Measurements from ENCODE around the gene AIG1. TPM values are rescaled to one million over a fixed set of nuclear protein-coding genes. Genes with fewer than 3 reads are reported as not detected.
"Not testable (repeated sequence)": the region's sequence is repeated elsewhere in the genome, so short reads cannot be mapped to it uniquely, and the experiment has no call there.

AIG1 gene
- total RNA-seq, 1 donor from 2014 or later = 37.1 TPM

DNA sequence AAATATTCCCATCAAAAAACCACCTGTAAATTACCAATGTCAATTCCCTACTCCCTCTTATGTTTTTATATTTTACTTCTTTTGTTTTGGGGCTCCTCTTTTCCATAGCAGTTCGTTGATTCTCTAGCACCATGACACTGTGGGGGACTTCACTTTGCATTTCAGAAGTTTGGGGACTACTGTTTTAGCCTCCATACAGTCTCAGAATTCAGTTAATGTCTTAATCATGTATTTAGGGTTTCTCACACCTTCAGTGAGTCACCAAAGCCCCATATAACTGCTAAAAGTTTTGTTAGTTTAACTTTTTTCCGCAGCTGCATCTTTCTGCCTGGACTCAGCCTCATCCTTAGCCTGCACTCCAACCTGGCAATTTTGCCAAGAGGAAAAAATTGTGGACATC lies 20.7 kb upstream of the AIG1 start:
- Histone ChIP-seq H3F3A (ENCODE audit: low read depth) (no peaks in the 10 kb centered on the region), H2AFZ (replicated peaks) (no peak overlapping the region), H3K4me3 (no peak overlapping the region), H3K9ac (no peak overlapping the region), H3K27ac (no peak overlapping the region), H3K4me2 (no peak overlapping the region), H3K79me2 (ENCODE audit: low read depth) (no peaks in the 10 kb centered on the region), H3K36me3 (no peaks in the 10 kb centered on the region), H4K20me1 (ENCODE audit: low read depth) (no peaks in the 10 kb centered on the region), H3K27me3 (no peaks in the 10 kb centered on the region), H3K4me1 (peaks cover 6% of the 10 kb centered on the region), H3K9me3 (ENCODE audit: low read depth) (no peaks in the 10 kb centered on the region)
- no peaks in the 10 kb centered on the region for H3K36me3 Mint-ChIP-seq
- no peaks in the 10 kb centered on the region for H3K27me3 Mint-ChIP-seq (ENCODE audit: insufficient read depth, low read depth)
- DNase-seq (ENCODE audit: low spot score) = no peak
- TF ChIP-seq, protein P1, sequence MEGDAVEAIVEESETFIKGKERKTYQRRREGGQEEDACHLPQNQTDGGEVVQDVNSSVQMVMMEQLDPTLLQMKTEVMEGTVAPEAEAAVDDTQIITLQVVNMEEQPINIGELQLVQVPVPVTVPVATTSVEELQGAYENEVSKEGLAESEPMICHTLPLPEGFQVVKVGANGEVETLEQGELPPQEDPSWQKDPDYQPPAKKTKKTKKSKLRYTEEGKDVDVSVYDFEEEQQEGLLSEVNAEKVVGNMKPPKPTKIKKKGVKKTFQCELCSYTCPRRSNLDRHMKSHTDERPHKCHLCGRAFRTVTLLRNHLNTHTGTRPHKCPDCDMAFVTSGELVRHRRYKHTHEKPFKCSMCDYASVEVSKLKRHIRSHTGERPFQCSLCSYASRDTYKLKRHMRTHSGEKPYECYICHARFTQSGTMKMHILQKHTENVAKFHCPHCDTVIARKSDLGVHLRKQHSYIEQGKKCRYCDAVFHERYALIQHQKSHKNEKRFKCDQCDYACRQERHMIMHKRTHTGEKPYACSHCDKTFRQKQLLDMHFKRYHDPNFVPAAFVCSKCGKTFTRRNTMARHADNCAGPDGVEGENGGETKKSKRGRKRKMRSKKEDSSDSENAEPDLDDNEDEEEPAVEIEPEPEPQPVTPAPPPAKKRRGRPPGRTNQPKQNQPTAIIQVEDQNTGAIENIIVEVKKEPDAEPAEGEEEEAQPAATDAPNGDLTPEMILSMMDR (IDR thresholded peaks at IDR 0.05) = no peak
- TF ChIP-seq EZH2 (IDR thresholded peaks at IDR 0.05) = no peak
- no peak for TF ChIP-seq EZH2phosphoT487 (IDR thresholded peaks at IDR 0.05)
- peaks cover 5% of the 10 kb centered on the region for H3K4me1 Mint-ChIP-seq
- H3K27ac Mint-ChIP-seq = no peak overlapping the region
- H3K9me3 Mint-ChIP-seq = no peaks in the 10 kb centered on the region
- H3K4me3 Mint-ChIP-seq = no peak overlapping the region

DNA sequence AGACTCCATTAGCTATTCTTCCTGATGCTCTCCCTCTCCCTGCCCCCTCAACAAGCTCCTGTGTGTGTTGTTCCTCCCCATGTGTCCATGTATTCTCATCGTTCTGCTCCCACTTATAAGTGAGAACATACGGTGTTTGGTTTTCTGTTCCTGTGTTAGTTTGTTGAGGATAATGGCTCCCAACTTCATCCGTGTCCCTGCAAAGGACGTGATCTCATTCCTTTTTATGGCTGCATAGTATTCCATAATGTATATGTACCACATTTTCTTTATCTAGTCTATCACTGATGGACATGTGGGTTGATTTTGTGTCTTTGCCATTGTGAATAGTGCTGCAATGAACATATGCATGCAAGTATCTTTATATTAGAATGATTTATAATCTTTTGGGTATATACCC lies 16.3 kb upstream of the AIG1 start:
- not testable (repeated sequence) for H3K9me3 Mint-ChIP-seq; H3K4me3 ChIP-seq; H3K4me1 ChIP-seq; H3K27ac Mint-ChIP-seq; H3K4me3 Mint-ChIP-seq; H4K20me1 ChIP-seq (ENCODE audit: low read depth); H3K4me1 Mint-ChIP-seq; H3K9ac ChIP-seq; H3K27me3 Mint-ChIP-seq (ENCODE audit: insufficient read depth, low read depth); H3K79me2 ChIP-seq (ENCODE audit: low read depth); H3F3A ChIP-seq (ENCODE audit: low read depth); DNase-seq (ENCODE audit: low spot score); H3K36me3 Mint-ChIP-seq; H3K27me3 ChIP-seq; H3K9me3 ChIP-seq (ENCODE audit: low read depth); H3K36me3 ChIP-seq; H3K27ac ChIP-seq; H3K4me2 ChIP-seq; H2AFZ ChIP-seq (replicated peaks)

DNA sequence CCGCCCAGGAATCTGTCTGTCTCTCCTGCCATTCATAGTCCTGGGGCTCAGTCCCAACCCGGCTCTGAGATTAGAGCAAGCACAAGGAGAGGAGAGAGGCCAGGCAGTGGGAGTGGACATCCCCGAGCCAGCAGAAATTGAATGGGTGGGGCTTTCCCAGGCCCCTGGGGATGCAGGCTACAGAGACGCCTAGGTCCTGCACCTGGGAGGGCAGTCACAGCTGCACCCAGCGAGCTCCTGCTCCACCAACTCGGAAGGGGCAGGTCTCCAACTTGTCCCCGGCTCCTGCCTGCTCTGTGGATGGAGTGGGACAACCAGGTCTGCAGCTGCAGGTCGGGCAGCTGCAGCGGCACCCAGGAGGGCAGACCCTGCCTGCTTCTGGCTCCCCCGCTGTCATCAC lies 11.1 kb upstream of the AIG1 start:
- H3K9me3 Mint-ChIP-seq = peaks cover 2% of the 10 kb centered on the region
- H3K4me3 ChIP-seq = no peak overlapping the region
- H3K4me1 Mint-ChIP-seq = no peaks in the 10 kb centered on the region

DNA sequence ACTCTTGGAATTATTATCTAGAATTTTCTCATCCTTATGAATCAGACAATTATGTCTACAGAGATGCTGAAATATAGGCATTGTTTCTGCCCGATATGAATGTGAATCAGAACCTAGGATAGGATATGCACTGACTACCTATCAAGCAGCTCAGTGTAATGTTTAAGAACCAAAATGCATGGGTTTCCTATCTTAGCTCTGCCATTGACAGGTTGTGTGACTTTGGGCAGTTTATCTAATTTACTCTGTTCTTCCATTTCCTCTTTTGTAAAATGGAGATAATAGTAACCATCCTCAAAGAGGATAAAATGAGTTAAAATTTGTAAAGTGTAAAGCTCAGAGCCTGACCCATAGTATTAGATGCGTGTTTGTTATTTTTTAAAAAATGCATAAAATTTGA lies 10.2 kb upstream of the AIG1 start:
- Histone ChIP-seq H3K9ac (no peak overlapping the region), H3K4me1 (no peaks in the 10 kb centered on the region), H3K9me3 (ENCODE audit: low read depth) (no peaks in the 10 kb centered on the region), H3K36me3 (no peaks in the 10 kb centered on the region), H3F3A (ENCODE audit: low read depth) (no peaks in the 10 kb centered on the region), H4K20me1 (ENCODE audit: low read depth) (no peaks in the 10 kb centered on the region), H3K4me3 (no peak overlapping the region), H3K27me3 (no peaks in the 10 kb centered on the region), H2AFZ (replicated peaks) (no peak overlapping the region), H3K4me2 (no peak overlapping the region), H3K79me2 (ENCODE audit: low read depth) (no peaks in the 10 kb centered on the region), H3K27ac (no peak overlapping the region)
- Mint-ChIP-seq H3K4me1 (no peaks in the 10 kb centered on the region), H3K4me3 (no peak overlapping the region), H3K27ac (no peak overlapping the region), H3K27me3 (ENCODE audit: insufficient read depth, low read depth) (no peaks in the 10 kb centered on the region), H3K9me3 (peaks cover 2% of the 10 kb centered on the region), H3K36me3 (no peaks in the 10 kb centered on the region)
- TF ChIP-seq, protein P1 (IDR thresholded peaks at IDR 0.05) = no peak
- TF ChIP-seq EZH2 (IDR thresholded peaks at IDR 0.05) = no peak
- TF ChIP-seq EZH2phosphoT487 (IDR thresholded peaks at IDR 0.05) = no peak
- DNase-seq (ENCODE audit: low spot score) = no peak

More for the DNA sequence above, 11.1 kb upstream of the AIG1 start:
- Mint-ChIP-seq H3K27me3 (ENCODE audit: insufficient read depth, low read depth) (no peaks in the 10 kb centered on the region), H3K27ac (no peak overlapping the region), H3K36me3 (no peaks in the 10 kb centered on the region), H3K4me3 (no peak overlapping the region)
- H2AFZ ChIP-seq (replicated peaks) = no peak overlapping the region
- H3K27me3 ChIP-seq = no peaks in the 10 kb centered on the region
- H3K36me3 ChIP-seq = no peaks in the 10 kb centered on the region
- H3K27ac ChIP-seq = no peak overlapping the region
- DNase-seq (ENCODE audit: low spot score) = no peak
- H3K4me1 ChIP-seq = no peaks in the 10 kb centered on the region
- H3F3A ChIP-seq (ENCODE audit: low read depth) = no peaks in the 10 kb centered on the region
- no peaks in the 10 kb centered on the region for H4K20me1 ChIP-seq (ENCODE audit: low read depth)
- H3K79me2 ChIP-seq (ENCODE audit: low read depth) = no peaks in the 10 kb centered on the region
- no peak overlapping the region for H3K4me2 ChIP-seq
- no peak overlapping the region for H3K9ac ChIP-seq
- H3K9me3 ChIP-seq (ENCODE audit: low read depth) = no peaks in the 10 kb centered on the region
- TF ChIP-seq EZH2phosphoT487 (IDR thresholded peaks at IDR 0.05) (no peak), EZH2 (IDR thresholded peaks at IDR 0.05) (no peak)
- TF ChIP-seq, protein P1 (IDR thresholded peaks at IDR 0.05) = no peak
